HEK293 (cell line): ENCODE data around the gene ZNF469.

Experiments used
- CTCF ChIA-PET: fragments of 350-600 bp; formaldehyde crosslinking; extraction: SDS; loops from one replicate; lab custom pipeline; 2021; ENCODE audit warnings: antibody characterized with exemption; lab: Yijun Ruan, JAX
- POLR2A ChIA-PET: fragments of 300-600 bp; formaldehyde crosslinking; extraction: SDS; loops from one replicate; lab custom pipeline; 2020; ENCODE audit warnings: antibody characterized with exemption, inconsistent platforms; lab: Yijun Ruan, JAX
- H3K27ac ChIP-seq: fragments of 200-500 bp; sonication (Bioruptor generic); 2 replicates; pipeline ENCODE4 v1.5.1; 2014; ENCODE audit warnings: low read depth, low read length, control low read depth, inconsistent platforms; ENCODE audit errors: extremely low read depth
- H3K36me3 ChIP-seq, 2 experiments: fragments of 200-500 bp in 1 of 2; sonication (Bioruptor generic) in 1 of 2; 1 replicate in 1 of 2; 2 replicates in 1 of 2; pipeline ENCODE4 v1.5.1; 2014 to 2017; ENCODE audit warnings: inconsistent platforms in 2 of 2, low read length in 2 of 2; ENCODE audit not compliant: control insufficient read depth in 2 of 2, insufficient read depth in 1 of 2
- H3K4me1 ChIP-seq: fragments of 200-500 bp; sonication (Bioruptor generic); 2 replicates; pipeline ENCODE4 v1.5.1; 2014; ENCODE audit warnings: mild to moderate bottlenecking, low read length, inconsistent platforms; ENCODE audit not compliant: control insufficient read depth, insufficient read depth
- H3K4me3 ChIP-seq: 2 replicates; pipeline ENCODE4 v1.5.1; 2011; ENCODE audit warnings: low read depth, mild to moderate bottlenecking, control low read depth, low read length, moderate library complexity
- H3K9me3 ChIP-seq: fragments of 200-500 bp; sonication (Bioruptor generic); 2 replicates; pipeline ENCODE4 v1.5.1; 2014; ENCODE audit warnings: low read depth, low read length, inconsistent platforms; ENCODE audit not compliant: control insufficient read depth, insufficient read depth
- YY2 ChIP-seq: fragments of 450-650 bp; formaldehyde crosslinking; IDR thresholded peaks from 2 replicates; pipeline ENCODE4 v1.5.1; 2016; ENCODE audit warnings: missing biosample characterization, missing genetic modification characterization
- ZBTB48 ChIP-seq: fragments of 450-650 bp; formaldehyde crosslinking; IDR thresholded peaks from 2 replicates; pipeline ENCODE4 v1.5.1; 2016; ENCODE audit warnings: missing biosample characterization, missing genetic modification characterization
- ZBTB8A ChIP-seq: fragments of 450-650 bp; formaldehyde crosslinking; IDR thresholded peaks from 2 replicates; pipeline ENCODE4 v1.5.1; 2016; ENCODE audit warnings: missing biosample characterization, missing genetic modification characterization
- ZEB2 ChIP-seq: fragments of 450-650 bp; formaldehyde crosslinking; IDR thresholded peaks from 2 replicates; pipeline ENCODE4 v1.5.1; 2016; ENCODE audit warnings: missing biosample characterization, missing genetic modification characterization
- ZFP37 ChIP-seq: fragments of 450-650 bp; formaldehyde crosslinking; IDR thresholded peaks from 2 replicates; pipeline ENCODE4 v1.5.1; 2016; ENCODE audit warnings: missing biosample characterization, missing genetic modification characterization
- ZFP69B ChIP-seq: fragments of 450-650 bp; formaldehyde crosslinking; IDR thresholded peaks from 2 replicates; pipeline ENCODE4 v1.5.1; 2016; ENCODE audit warnings: missing biosample characterization, missing genetic modification characterization
- ZNF112 ChIP-seq: fragments of 450-650 bp; formaldehyde crosslinking; IDR thresholded peaks from 2 replicates; pipeline ENCODE4 v1.5.0; 2017; ENCODE audit warnings: missing biosample characterization, missing genetic modification characterization
- ZNF132 ChIP-seq: fragments of 450-650 bp; formaldehyde crosslinking; IDR thresholded peaks from 2 replicates; pipeline ENCODE4 v1.5.1; 2017; ENCODE audit warnings: missing biosample characterization, missing genetic modification characterization, borderline replicate concordance
- ZNF513 ChIP-seq: fragments of 450-650 bp; IDR thresholded peaks from 2 replicates; pipeline ENCODE4 v1.5.1; 2018; ENCODE audit warnings: missing biosample characterization, missing genetic modification characterization
- ZNF555 ChIP-seq: fragments of 450-650 bp; formaldehyde crosslinking; conservative IDR thresholded peaks from 2 replicates; pipeline ENCODE4 v1.5.1; 2017; ENCODE audit warnings: missing biosample characterization, mild to moderate bottlenecking, missing genetic modification characterization, inconsistent platforms
- ZNF560 ChIP-seq: fragments of 450-650 bp; formaldehyde crosslinking; IDR thresholded peaks from 2 replicates; pipeline ENCODE4 v1.5.1; 2017; ENCODE audit warnings: missing biosample characterization, missing genetic modification characterization, borderline replicate concordance
- ZNF704 ChIP-seq: fragments of 450-650 bp; formaldehyde crosslinking; IDR thresholded peaks from 2 replicates; pipeline ENCODE4 v1.5.1; 2016; ENCODE audit warnings: missing biosample characterization, missing genetic modification characterization
- ZNF707 ChIP-seq: fragments of 450-650 bp; formaldehyde crosslinking; IDR thresholded peaks from 2 replicates; pipeline ENCODE4 v1.5.1; 2016; ENCODE audit warnings: missing biosample characterization, missing genetic modification characterization
- ZNF785 ChIP-seq: fragments of 450-650 bp; formaldehyde crosslinking; IDR thresholded peaks from 2 replicates; pipeline ENCODE4 v1.5.1; 2016; ENCODE audit warnings: missing biosample characterization, missing genetic modification characterization
- ZSCAN16 ChIP-seq: fragments of 450-650 bp; formaldehyde crosslinking; IDR thresholded peaks from 2 replicates; pipeline ENCODE4 v1.5.1; 2016; ENCODE audit warnings: missing biosample characterization, missing genetic modification characterization
- TF ChIP-seq, protein P1 (sequence below): fragments of 450-650 bp; formaldehyde crosslinking; IDR thresholded peaks from 2 replicates; pipeline ENCODE4 v1.5.1; 2016; ENCODE audit warnings: missing biosample characterization, missing genetic modification characterization
- TF ChIP-seq, protein P2 (sequence below): fragments of 450-650 bp; formaldehyde crosslinking; IDR thresholded peaks from 2 replicates; pipeline ENCODE4 v1.5.1; 2016; ENCODE audit warnings: missing biosample characterization, missing genetic modification characterization, borderline replicate concordance
- TF ChIP-seq, protein P3 (sequence below): fragments of 450-650 bp; formaldehyde crosslinking; IDR thresholded peaks from 2 replicates; pipeline ENCODE4 v1.5.1; 2016; ENCODE audit warnings: missing biosample characterization, missing genetic modification characterization

The ZNF469 gene

GRCh38 chr16:88334778-88335720, 47.7 kb upstream of the ZNF469 start:
- no peaks in the 10 kb centered on the region for H3K4me1 ChIP-seq
- TF ChIP-seq ZNF555 (tag by site-specific recombination) = no peak
- TF ChIP-seq ZSCAN16 (tag by site-specific recombination) = no peak
- TF ChIP-seq ZEB2 (tag by site-specific recombination) = no peak
- no peak for TF ChIP-seq ZNF707 (tag by site-specific recombination)
- TF ChIP-seq YY2 (tag by site-specific recombination) = no peak
- TF ChIP-seq ZNF132 = no peak
- no peak for TF ChIP-seq ZBTB8A (tag by site-specific recombination)
- no peak for TF ChIP-seq ZFP37 (tag by site-specific recombination)
- TF ChIP-seq ZBTB48 (tag by site-specific recombination) = no peak
- TF ChIP-seq, protein P1, sequence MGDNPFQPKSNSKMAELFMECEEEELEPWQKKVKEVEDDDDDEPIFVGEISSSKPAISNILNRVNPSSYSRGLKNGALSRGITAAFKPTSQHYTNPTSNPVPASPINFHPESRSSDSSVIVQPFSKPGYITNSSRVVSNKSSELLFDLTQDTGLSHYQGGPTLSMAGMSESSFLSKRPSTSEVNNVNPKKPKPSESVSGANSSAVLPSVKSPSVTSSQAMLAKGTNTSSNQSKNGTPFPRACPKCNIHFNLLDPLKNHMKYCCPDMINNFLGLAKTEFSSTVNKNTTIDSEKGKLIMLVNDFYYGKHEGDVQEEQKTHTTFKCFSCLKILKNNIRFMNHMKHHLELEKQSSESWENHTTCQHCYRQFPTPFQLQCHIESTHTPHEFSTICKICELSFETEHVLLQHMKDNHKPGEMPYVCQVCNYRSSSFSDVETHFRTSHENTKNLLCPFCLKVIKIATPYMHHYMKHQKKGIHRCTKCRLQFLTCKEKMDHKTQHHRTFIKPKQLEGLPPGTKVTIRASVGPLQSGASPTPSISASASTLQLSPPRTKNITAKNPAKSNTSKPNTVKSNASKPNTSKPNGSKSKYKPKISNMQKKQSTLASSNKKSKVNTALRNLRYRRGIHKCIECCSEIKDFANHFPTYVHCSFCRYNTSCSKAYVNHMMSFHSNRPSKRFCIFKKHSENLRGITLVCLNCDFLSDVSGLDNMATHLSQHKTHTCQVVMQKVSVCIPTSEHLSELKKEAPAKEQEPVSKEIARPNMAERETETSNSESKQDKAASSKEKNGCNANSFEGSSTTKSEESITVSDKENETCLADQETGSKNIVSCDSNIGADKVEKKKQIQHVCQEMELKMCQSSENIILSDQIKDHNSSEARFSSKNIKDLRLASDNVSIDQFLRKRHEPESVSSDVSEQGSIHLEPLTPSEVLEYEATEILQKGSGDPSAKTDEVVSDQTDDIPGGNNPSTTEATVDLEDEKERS (tag by site-specific recombination) = no peak
- TF ChIP-seq ZNF704 = no peak
- TF ChIP-seq ZNF785 = no peak
- TF ChIP-seq ZNF112 (tag by site-specific recombination) = no peak
- TF ChIP-seq ZNF513 (tag by site-specific recombination) = no peak
- TF ChIP-seq, protein P2, sequence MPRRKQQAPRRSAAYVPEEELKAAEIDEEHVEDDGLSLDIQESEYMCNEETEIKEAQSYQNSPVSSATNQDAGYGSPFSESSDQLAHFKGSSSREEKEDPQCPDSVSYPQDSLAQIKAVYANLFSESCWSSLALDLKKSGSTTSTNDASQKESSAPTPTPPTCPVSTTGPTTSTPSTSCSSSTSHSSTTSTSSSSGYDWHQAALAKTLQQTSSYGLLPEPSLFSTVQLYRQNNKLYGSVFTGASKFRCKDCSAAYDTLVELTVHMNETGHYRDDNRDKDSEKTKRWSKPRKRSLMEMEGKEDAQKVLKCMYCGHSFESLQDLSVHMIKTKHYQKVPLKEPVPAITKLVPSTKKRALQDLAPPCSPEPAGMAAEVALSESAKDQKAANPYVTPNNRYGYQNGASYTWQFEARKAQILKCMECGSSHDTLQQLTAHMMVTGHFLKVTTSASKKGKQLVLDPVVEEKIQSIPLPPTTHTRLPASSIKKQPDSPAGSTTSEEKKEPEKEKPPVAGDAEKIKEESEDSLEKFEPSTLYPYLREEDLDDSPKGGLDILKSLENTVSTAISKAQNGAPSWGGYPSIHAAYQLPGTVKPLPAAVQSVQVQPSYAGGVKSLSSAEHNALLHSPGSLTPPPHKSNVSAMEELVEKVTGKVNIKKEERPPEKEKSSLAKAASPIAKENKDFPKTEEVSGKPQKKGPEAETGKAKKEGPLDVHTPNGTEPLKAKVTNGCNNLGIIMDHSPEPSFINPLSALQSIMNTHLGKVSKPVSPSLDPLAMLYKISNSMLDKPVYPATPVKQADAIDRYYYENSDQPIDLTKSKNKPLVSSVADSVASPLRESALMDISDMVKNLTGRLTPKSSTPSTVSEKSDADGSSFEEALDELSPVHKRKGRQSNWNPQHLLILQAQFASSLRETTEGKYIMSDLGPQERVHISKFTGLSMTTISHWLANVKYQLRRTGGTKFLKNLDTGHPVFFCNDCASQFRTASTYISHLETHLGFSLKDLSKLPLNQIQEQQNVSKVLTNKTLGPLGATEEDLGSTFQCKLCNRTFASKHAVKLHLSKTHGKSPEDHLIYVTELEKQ (tag by site-specific recombination) = no peak
- TF ChIP-seq ZFP69B = no peak
- no peak for TF ChIP-seq ZNF560
- TF ChIP-seq, protein P3, sequence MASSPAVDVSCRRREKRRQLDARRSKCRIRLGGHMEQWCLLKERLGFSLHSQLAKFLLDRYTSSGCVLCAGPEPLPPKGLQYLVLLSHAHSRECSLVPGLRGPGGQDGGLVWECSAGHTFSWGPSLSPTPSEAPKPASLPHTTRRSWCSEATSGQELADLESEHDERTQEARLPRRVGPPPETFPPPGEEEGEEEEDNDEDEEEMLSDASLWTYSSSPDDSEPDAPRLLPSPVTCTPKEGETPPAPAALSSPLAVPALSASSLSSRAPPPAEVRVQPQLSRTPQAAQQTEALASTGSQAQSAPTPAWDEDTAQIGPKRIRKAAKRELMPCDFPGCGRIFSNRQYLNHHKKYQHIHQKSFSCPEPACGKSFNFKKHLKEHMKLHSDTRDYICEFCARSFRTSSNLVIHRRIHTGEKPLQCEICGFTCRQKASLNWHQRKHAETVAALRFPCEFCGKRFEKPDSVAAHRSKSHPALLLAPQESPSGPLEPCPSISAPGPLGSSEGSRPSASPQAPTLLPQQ (tag by site-specific recombination) = no peak
- H3K9me3 ChIP-seq = no peaks in the 10 kb centered on the region
- H3K4me3 ChIP-seq = no peak overlapping the region
- H3K36me3 ChIP-seq = no peaks in the 10 kb centered on the region
- no peak overlapping the region for H3K27ac ChIP-seq
- POLR2A ChIA-PET = no interaction called here
- CTCF ChIA-PET = no interaction called here
